T-cell (primary cell): ENCODE results near the gene DIS3L2. TPM values are rescaled to one million over a fixed set of nuclear protein-coding genes. Genes with fewer than 3 reads are reported as not detected.
"Not testable (repeated sequence)": the region's sequence is repeated elsewhere in the genome, so short reads cannot be mapped to it uniquely, and the experiment has no call there.

Experiments used
- ATAC-seq, 4 experiments: fragments of 200-7000 bp in 3 of 4; fragments of 150-1000 bp in 1 of 4; cut with Tn5 transposase; replicated peaks in 1 of 4; 1 replicate in 3 of 4; 2 replicates in 1 of 4; pipeline ENCODE4 v1.10.0; 2021; ENCODE audit warnings: moderate library complexity in 3 of 4, mild to moderate bottlenecking in 2 of 4, moderate number of reproducible peaks in 1 of 4
- CTCF ChIA-PET, 2 donors: fragments of 300-600 bp; sonication (Branson Sonifier 250); formaldehyde crosslinking; loops; one replicate each; lab custom pipeline; 2022; ENCODE audit warnings: antibody characterized with exemption in 2 of 2; lab: Charles Lee
- POLR2A ChIA-PET, 2 donors: fragments of 300-600 bp; sonication (Branson Sonifier 250); formaldehyde crosslinking; loops; one replicate each; lab custom pipeline; 2022; ENCODE audit warnings: antibody characterized with exemption in 2 of 2; lab: Charles Lee
- DNase-seq, 35 experiments: peaks; one replicate each; pipeline versions ENCODE4 v3.0.0 to v3.0.0-alpha.2; 2013 to 2023
- H3K27ac ChIP-seq: one replicate; pipeline ENCODE4 v1.5.1; 2013; ENCODE audit warnings: low read length
- H3K27me3 ChIP-seq, 2 experiments: replicated peaks in 1 of 2; 1 replicate in 1 of 2; 2 replicates in 1 of 2; pipeline versions ENCODE4 v1.6.1 to v1.7.0; 2013; ENCODE audit warnings: low read length in 1 of 2, mixed read lengths in 1 of 2; ENCODE audit not compliant: control insufficient read depth in 2 of 2, insufficient read depth in 2 of 2; ENCODE audit errors: extremely low read depth in 1 of 2
- H3K36me3 ChIP-seq, 2 donors: 1 replicate in 1 of 2; 2 replicates in 1 of 2; pipeline versions ENCODE4 v1.6.1 to v1.7.0; 2013; ENCODE audit warnings: low read length in 1 of 2; ENCODE audit not compliant: control insufficient read depth in 2 of 2, insufficient read depth in 1 of 2; ENCODE audit errors: extremely low read depth in 1 of 2
- H3K4me1 ChIP-seq, 2 experiments: 1 replicate in 1 of 2; 2 replicates in 1 of 2; pipeline versions ENCODE4 v1.6.1 to v1.7.0; 2013; ENCODE audit warnings: low read length in 2 of 2, mixed read lengths in 1 of 2; ENCODE audit not compliant: insufficient read depth in 2 of 2, control insufficient read depth in 1 of 2; ENCODE audit errors: extremely low read depth in 1 of 2
- H3K4me3 ChIP-seq, 2 donors: 1 replicate in 1 of 2; 2 replicates in 1 of 2; pipeline versions ENCODE4 v1.5.1 to v1.7.0; 2013; ENCODE audit warnings: mild to moderate bottlenecking in 2 of 2, low read length in 1 of 2, moderate library complexity in 1 of 2; ENCODE audit not compliant: control insufficient read depth in 1 of 2; ENCODE audit errors: extremely low read depth in 1 of 2
- H3K9me3 ChIP-seq: 2 replicates; pipeline ENCODE4 v1.7.0; 2013
- H3K27ac Mint-ChIP-seq, 2 donors: one replicate each; pipeline ENCODE4 v1.8.0; 2020 to 2021; ENCODE audit warnings: mild to moderate bottlenecking in 2 of 2, mixed read lengths in 2 of 2
- H3K27me3 Mint-ChIP-seq, 2 donors: one replicate each; pipeline ENCODE4 v1.8.0; 2021 to 2022; ENCODE audit warnings: mixed read lengths in 2 of 2
- H3K36me3 Mint-ChIP-seq: one replicate; pipeline ENCODE4 v1.8.0; 2021; ENCODE audit warnings: mixed read lengths
- H3K4me1 Mint-ChIP-seq, 3 donors: one replicate each; pipeline ENCODE4 v1.8.0; 2020 to 2022; ENCODE audit warnings: mixed read lengths in 3 of 3, mild to moderate bottlenecking in 1 of 3
- H3K4me3 Mint-ChIP-seq, 3 donors: one replicate each; pipeline ENCODE4 v1.8.0; 2020 to 2022; ENCODE audit warnings: mild to moderate bottlenecking in 3 of 3, mixed read lengths in 3 of 3, moderate library complexity in 3 of 3
- H3K9me3 Mint-ChIP-seq, 3 donors: one replicate each; pipeline ENCODE4 v1.8.0; 2020 to 2022; ENCODE audit warnings: mixed read lengths in 3 of 3
- WGBS: methylation state at CpG from one replicate; pipeline ENCODE4 v1.1.5; 2013; ENCODE audit warnings: missing lambda C conversion rate; ENCODE audit not compliant: insufficient coverage; 5-methylcytosine and 5-hydroxymethylcytosine counted together
- total RNA-seq, 35 experiments: library from RNA in 6 of 35; stranded (reverse) in 6 of 35; fragments of 120-200 nt in 1 of 35; gene quantifications; one replicate each; pipeline versions ENCODE4 v1.2.1 to v1.2.4 and lab custom pipeline; 2013 to 2026

Gene DIS3L2
- total RNA-seq, 5 donors from 2014 or later (not counting 1 experiment from before 2014, with no cell fraction given), result 55.0 to 70.9 (median 61.4) TPM

DNA sequence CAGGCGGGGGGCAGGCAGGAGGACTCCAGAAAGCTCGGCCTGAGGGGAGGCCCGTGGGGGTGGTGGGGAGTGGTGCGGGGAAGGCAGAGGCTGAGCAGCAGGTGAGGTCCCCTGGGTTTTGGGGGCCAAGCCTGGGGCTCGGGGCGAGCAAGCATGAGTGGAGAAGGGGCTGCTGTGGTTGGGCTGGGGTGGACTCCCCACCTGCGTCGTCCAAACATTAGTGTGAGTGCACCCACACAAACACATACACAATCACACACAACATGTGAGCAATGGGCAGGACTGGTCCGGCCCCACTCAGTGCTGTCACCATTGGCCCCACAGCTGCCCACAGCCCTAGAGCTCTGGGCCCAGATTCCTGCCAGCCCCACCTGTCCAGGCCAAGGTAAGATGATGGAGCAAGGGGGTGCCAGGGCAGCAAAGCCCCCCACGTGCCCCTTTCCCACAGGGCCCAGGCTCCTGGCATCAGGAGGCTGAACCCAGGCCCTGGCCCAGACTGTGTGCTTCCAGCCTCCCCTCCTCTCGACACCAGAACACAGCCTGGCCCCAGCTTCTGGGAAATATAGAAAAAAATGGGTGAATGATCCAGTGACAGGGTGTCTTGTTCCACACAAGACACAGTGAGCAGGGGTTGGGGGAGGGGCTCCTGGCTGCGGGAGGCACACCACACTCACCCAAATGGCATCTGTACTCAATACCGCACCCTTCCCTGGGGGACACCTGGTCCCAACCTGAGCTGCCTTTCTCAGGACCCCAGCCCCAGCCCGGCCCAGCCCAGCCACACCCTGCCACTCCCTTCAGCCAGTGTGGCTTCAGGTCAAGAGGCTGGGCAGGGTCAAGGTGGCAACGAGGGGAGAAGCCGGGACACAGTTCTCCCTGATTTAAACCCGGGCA lies 416.6 kb downstream of the DIS3L2 start:
- H3K9me3 ChIP-seq, result no peaks in the 10 kb centered on the region
- WGBS, result 89% methylated on average over 5 of the region's 17 CpGs
- ChIA-PET POLR2A (interaction anchor here in 1 of 2 donors (0.6 kb wide), 2 partner anchors 13 to 642 kb away, joined by 3 to 6 read pairs; no protein-coding TSS in a partner anchor), CTCF (interaction anchor here in 1 of 2 donors (0.6 kb wide), 1 partner anchor 546 kb away, joined by 3 read pairs; no protein-coding TSS in a partner anchor)
- peaks cover 2 to 42% of the 10 kb centered on the region in 2 experiments for H3K27me3 ChIP-seq
- no peak for DNase-seq
- no peaks in the 10 kb centered on the region for H3K9me3 Mint-ChIP-seq
- H3K36me3 Mint-ChIP-seq, result no peaks in the 10 kb centered on the region
- no peaks in the 10 kb centered on the region for H3K4me1 Mint-ChIP-seq
- peaks cover 0 to 5% of the 10 kb centered on the region in 2 experiments for H3K4me1 ChIP-seq
- no peaks in the 10 kb centered on the region for H3K36me3 ChIP-seq
- no peak overlapping the region for H3K4me3 Mint-ChIP-seq
- H3K27ac ChIP-seq, result no peak overlapping the region
- no peak overlapping the region for H3K4me3 ChIP-seq
- no peak overlapping the region for H3K27ac Mint-ChIP-seq
- peaks cover 0 to 14% of the 10 kb centered on the region in 2 donors for H3K27me3 Mint-ChIP-seq
- ATAC-seq, result no peak

DNA sequence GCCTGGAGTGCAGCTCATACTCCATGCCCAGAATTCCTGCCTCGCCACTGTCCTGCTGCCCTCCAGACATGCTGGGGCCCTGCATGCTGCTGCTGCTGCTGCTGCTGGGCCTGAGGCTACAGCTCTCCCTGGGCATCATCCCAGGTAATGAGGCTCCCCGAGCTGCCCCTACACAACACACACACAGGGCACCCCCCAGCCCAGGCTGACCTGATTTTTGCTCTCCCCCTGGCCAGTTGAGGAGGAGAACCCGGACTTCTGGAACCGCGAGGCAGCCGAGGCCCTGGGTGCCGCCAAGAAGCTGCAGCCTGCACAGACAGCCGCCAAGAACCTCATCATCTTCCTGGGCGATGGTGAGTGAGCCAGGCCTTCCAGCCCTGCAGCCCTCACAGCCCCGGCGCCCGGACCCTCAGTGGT lies 417.2 kb downstream of the DIS3L2 start, which contains the start of gene ALPP:
ALPP (plus strand) TSS at position 17 of the 417 bp plus-strand sequence; CDS start at position 69, 52 bp downstream.
- POLR2A ChIA-PET, H3K36me3 ChIP-seq, H3K27ac Mint-ChIP-seq, H3K27ac ChIP-seq, DNase-seq, H3K4me3 ChIP-seq, H3K36me3 Mint-ChIP-seq, H3K4me1 ChIP-seq, H3K4me3 Mint-ChIP-seq, H3K4me1 Mint-ChIP-seq, ATAC-seq, CTCF ChIA-PET, H3K9me3 Mint-ChIP-seq, H3K9me3 ChIP-seq: not testable (repeated sequence)
- 87% methylated on average over 8 of the region's 12 CpGs for WGBS
- H3K27me3 Mint-ChIP-seq, result peaks cover 0 to 18% of the 10 kb centered on the region in 2 donors
- H3K27me3 ChIP-seq, result peaks cover 2 to 48% of the 10 kb centered on the region in 2 experiments

DNA sequence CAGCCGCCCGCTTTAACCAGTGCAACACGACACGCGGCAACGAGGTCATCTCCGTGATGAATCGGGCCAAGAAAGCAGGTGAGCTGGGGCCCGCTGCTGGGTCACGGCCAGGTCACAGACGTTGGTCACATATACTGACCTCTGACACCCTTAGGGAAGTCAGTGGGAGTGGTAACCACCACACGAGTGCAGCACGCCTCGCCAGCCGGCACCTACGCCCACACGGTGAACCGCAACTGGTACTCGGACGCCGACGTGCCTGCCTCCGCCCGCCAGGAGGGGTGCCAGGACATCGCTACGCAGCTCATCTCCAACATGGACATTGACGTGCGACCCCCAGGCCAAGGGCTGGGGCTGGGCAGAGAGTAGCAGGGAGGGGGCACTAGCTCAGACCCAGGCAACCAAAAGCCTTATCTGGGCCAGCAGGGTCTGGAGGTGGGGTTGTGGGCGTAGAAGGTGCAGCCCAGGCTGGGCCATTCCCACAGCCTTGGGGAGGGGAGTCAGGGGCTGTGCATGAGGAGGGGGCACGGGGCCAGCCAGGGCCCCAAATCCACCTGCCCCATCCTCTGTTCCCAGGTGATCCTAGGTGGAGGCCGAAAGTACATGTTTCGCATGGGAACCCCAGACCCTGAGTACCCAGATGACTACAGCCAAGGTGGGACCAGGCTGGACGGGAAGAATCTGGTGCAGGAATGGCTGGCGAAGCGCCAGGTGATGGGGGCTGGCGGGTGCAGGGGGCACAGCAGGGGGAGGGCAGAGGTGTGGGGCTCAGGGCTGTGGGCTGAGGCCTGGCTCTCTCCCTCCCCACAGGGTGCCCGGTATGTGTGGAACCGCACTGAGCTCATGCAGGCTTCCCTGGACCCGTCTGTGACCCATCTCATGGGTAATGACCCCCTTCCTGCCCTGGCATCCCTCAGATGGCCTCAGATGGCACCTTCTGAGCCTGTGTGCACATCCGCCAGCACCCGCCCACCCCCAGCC lies 418.4 kb downstream of the DIS3L2 start:
- H3K36me3 ChIP-seq, ATAC-seq, H3K27ac ChIP-seq, H3K36me3 Mint-ChIP-seq, CTCF ChIA-PET, H3K4me1 Mint-ChIP-seq, H3K9me3 ChIP-seq, H3K4me3 ChIP-seq, H3K4me3 Mint-ChIP-seq, H3K4me1 ChIP-seq, DNase-seq, H3K9me3 Mint-ChIP-seq, H3K27ac Mint-ChIP-seq: not testable (repeated sequence)
- peaks cover 2 to 53% of the 10 kb centered on the region in 2 experiments for H3K27me3 ChIP-seq
- WGBS, result 89% methylated on average over 11 of the region's 41 CpGs
- H3K27me3 Mint-ChIP-seq, result peaks cover 0 to 30% of the 10 kb centered on the region in 2 donors
- POLR2A ChIA-PET, result interaction anchor here in 1 of 2 donors (0.6 kb wide), 1 partner anchor 35 kb away, joined by 3 read pairs; no protein-coding TSS in a partner anchor

DNA sequence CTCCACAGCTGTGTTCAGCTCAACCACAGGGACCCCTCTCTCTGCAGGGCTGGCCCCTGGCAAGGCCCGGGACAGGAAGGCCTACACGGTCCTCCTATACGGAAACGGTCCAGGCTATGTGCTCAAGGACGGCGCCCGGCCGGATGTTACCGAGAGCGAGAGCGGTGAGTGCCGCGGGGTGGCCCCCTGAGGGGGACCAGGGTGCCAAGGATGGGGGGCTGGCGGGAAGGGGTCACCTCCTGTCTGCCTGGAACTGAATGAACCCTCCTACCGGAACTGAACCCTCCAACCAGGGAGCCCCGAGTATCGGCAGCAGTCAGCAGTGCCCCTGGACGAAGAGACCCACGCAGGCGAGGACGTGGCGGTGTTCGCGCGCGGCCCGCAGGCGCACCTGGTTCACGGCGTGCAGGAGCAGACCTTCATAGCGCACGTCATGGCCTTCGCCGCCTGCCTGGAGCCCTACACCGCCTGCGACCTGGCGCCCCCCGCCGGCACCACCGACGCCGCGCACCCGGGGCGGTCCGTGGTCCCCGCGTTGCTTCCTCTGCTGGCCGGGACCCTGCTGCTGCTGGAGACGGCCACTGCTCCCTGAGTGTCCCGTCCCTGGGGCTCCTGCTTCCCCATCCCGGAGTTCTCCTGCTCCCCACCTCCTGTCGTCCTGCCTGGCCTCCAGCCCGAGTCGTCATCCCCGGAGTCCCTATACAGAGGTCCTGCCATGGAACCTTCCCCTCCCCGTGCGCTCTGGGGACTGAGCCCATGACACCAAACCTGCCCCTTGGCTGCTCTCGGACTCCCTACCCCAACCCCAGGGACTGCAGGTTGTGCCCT lies 419.9 kb downstream of the DIS3L2 start:
- H3K36me3 ChIP-seq, H3K36me3 Mint-ChIP-seq, H3K4me1 Mint-ChIP-seq, H3K27ac Mint-ChIP-seq, H3K9me3 Mint-ChIP-seq, H3K4me3 ChIP-seq, POLR2A ChIA-PET, CTCF ChIA-PET, H3K4me1 ChIP-seq, H3K27ac ChIP-seq, H3K9me3 ChIP-seq: not testable (repeated sequence)
- WGBS, result 17% methylated on average over 32 of the region's 59 CpGs
- Mint-ChIP-seq H3K4me3 (peak overlapping the region in 1 of 3 donors; percentile 17), H3K27me3 (peaks cover 7 to 41% of the 10 kb centered on the region in 2 donors)
- peaks cover 2 to 59% of the 10 kb centered on the region in 2 experiments for H3K27me3 ChIP-seq
- peak; percentile 45 to 57 (median 52) for ATAC-seq
- peak in 3 of 35 experiments; percentile 12 to 21 (median 15) for DNase-seq

DNA sequence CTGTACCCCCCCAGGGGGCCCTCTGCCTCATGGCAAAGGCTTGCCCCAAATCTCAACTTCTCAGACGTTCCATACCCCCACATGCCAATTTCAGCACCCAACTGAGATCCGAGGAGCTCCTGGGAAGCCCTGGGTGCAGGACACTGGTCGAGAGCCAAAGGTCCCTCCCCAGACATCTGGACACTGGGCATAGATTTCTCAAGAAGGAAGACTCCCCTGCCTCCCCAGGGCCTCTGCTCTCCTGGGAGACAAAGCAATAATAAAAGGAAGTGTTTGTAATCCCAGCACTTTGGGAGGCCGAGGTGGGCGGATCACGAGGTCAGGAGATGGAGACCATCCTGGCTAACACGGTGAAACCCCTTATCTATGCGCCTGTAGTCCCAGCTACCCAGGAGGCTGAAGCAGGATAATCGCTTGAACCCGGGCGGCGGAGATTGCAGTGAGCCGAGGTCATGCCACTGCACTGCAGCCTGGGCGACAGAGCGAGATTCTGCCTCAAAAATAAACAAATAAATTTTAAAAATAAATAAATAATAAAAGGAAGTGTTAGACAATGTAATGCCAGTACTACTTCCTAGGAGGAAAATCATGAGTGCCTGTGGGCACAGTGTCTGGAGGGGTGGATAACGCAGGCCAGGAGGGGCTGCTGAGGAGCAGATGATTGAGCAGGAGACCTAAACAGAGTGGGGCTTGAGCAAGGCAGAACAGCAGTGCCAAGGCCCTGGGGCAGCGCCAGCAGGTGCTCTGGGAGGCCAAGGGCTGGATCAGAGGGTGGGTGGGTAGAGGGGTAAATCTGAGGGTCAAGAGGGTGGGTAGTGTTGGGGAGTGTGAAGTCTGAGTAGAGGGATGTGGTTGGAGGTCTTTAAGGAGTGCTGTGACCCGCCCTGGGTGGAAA lies 421.1 kb downstream of the DIS3L2 start:
- Mint-ChIP-seq H3K4me1 (peaks cover 0 to 9% (median 3%) of the 10 kb centered on the region in 3 donors), H3K27ac (no peak overlapping the region), H3K4me3 (peak overlapping the region in 1 of 3 donors; percentile 17), H3K9me3 (no peaks in the 10 kb centered on the region), H3K27me3 (peaks cover 7 to 49% of the 10 kb centered on the region in 2 donors), H3K36me3 (no peaks in the 10 kb centered on the region)
- Histone ChIP-seq H3K9me3 (no peaks in the 10 kb centered on the region), H3K4me3 (no peak overlapping the region), H3K4me1 (peaks cover 0 to 8% of the 10 kb centered on the region in 2 experiments), H3K36me3 (no peaks in the 10 kb centered on the region), H3K27ac (no peak overlapping the region), H3K27me3 (peaks cover 2 to 64% of the 10 kb centered on the region in 2 experiments)
- POLR2A ChIA-PET, result no interaction called here
- ATAC-seq, result no peak
- 76% methylated on average over 10 of the region's 18 CpGs for WGBS
- DNase-seq, result no peak
- CTCF ChIA-PET, result no interaction called here
